Breast epithelium (tissue), 3 donors: ENCODE results near the gene LRRIQ1.

Experiments used
- CTCF ChIP-seq, 3 donors: fragments of 450-650 bp; IDR thresholded peaks; one replicate each; pipeline ENCODE4 v1.5.1; 2016 to 2017; ENCODE audit warnings: antibody characterized with exemption in 3 of 3, mild to moderate bottlenecking in 3 of 3, moderate library complexity in 3 of 3
- POLR2A ChIP-seq: fragments of 450-650 bp; IDR thresholded peaks from one replicate; pipeline ENCODE4 v1.6.1; 2016; ENCODE audit warnings: antibody characterized with exemption, mild to moderate bottlenecking, moderate library complexity
- POLR2AphosphoS5 ChIP-seq, 3 donors: sonication (generic); formaldehyde crosslinking; IDR thresholded peaks; one replicate each; pipeline ENCODE4 v1.6.1; 2017; ENCODE audit warnings: antibody characterized with exemption in 3 of 3

GRCh38 chr12:85275374-85275773 is 239.2 kb downstream of the LRRIQ1 start:
- TF ChIP-seq POLR2AphosphoS5 (IDR thresholded peaks at IDR 0.05) (no peak), CTCF (IDR thresholded peaks at IDR 0.05) (no peak), POLR2A (no peak)
